WTC11 (cell line): ENCODE results near the gene AP3D1. TPM values are rescaled to one million over a fixed set of nuclear protein-coding genes. Genes with fewer than 3 reads are reported as not detected.

Experiments used
- ATAC-seq: fragments of 200-7000 bp; cut with Tn5 transposase; 2 replicates; pipeline ENCODE4 v1.10.0; 2021; ENCODE audit warnings: mild to moderate bottlenecking, moderate library complexity
- CTCF ChIA-PET: fragments of 300-600 bp; sonication (Branson Sonifier 250); formaldehyde crosslinking; loops from one replicate; lab custom pipeline; 2021; ENCODE audit warnings: antibody characterized with exemption; lab: Charles Lee
- POLR2A ChIA-PET: fragments of 350-600 bp; sonication (Branson Sonifier 250); formaldehyde crosslinking; loops from one replicate; lab custom pipeline; 2021; ENCODE audit warnings: antibody characterized with exemption; lab: Charles Lee
- DNase-seq: peaks from one replicate; pipeline ENCODE4 v3.0.0; 2021; ENCODE audit warnings: low spot score
- H3K27ac Mint-ChIP-seq: 2 replicates; pipeline ENCODE4 v1.8.0; 2021; ENCODE audit warnings: mixed read lengths
- H3K27me3 Mint-ChIP-seq: 2 replicates; pipeline ENCODE4 v1.8.0; 2021; ENCODE audit warnings: low read depth, mild to moderate bottlenecking, moderate library complexity, mixed read lengths
- H3K36me3 Mint-ChIP-seq: 2 replicates; pipeline ENCODE4 v1.8.0; 2021; ENCODE audit warnings: mixed read lengths
- H3K4me1 Mint-ChIP-seq: 2 replicates; pipeline ENCODE4 v1.8.0; 2022; ENCODE audit warnings: mixed read lengths
- H3K4me3 Mint-ChIP-seq: 2 replicates; pipeline ENCODE4 v1.8.0; 2021; ENCODE audit warnings: mild to moderate bottlenecking, moderate library complexity, mixed read lengths
- H3K9me3 Mint-ChIP-seq: 2 replicates; pipeline ENCODE4 v1.8.0; 2021; ENCODE audit warnings: mixed read lengths
- CDX4 ChIP-seq: fragments of 250-450 bp; sonication (Bioruptor Pico); IDR thresholded peaks from 2 replicates; pipeline ENCODE4 v1.9.0; 2021; ENCODE audit warnings: moderate library complexity, mild to moderate bottlenecking, inconsistent platforms, borderline replicate concordance
- E2F4 ChIP-seq: sonication (generic); formaldehyde crosslinking; IDR thresholded peaks from 2 replicates; pipeline ENCODE4 v1.8.1; 2022; ENCODE audit warnings: low read depth, mild to moderate bottlenecking, moderate library complexity, missing genetic modification reagents, borderline replicate concordance
- GABPB1 ChIP-seq: sonication (generic); formaldehyde crosslinking; IDR thresholded peaks from 2 replicates; pipeline ENCODE4 v1.8.1; 2023; ENCODE audit warnings: mild to moderate bottlenecking, missing genetic modification reagents
- MAX ChIP-seq: sonication (generic); formaldehyde crosslinking; IDR thresholded peaks from 2 replicates; pipeline ENCODE4 v1.8.0; 2022; ENCODE audit warnings: mild to moderate bottlenecking, missing genetic modification reagents
- MYBL2 ChIP-seq: sonication (generic); formaldehyde crosslinking; IDR thresholded peaks from 2 replicates; pipeline ENCODE4 v1.8.1; 2023; ENCODE audit warnings: mild to moderate bottlenecking, moderate library complexity, missing genetic modification reagents
- OVOL2 ChIP-seq: fragments of 250-450 bp; sonication (Bioruptor Pico); IDR thresholded peaks from 2 replicates; pipeline ENCODE4 v1.9.0; 2021; ENCODE audit warnings: mild to moderate bottlenecking, borderline replicate concordance
- PREB ChIP-seq: sonication (generic); formaldehyde crosslinking; IDR thresholded peaks from 2 replicates; pipeline ENCODE4 v1.8.1; 2022; ENCODE audit warnings: mild to moderate bottlenecking, missing genetic modification reagents, moderate library complexity, borderline replicate concordance
- SOX15 ChIP-seq: fragments of 250-450 bp; sonication (Bioruptor Pico); IDR thresholded peaks from 2 replicates; pipeline ENCODE4 v1.9.0; 2021; ENCODE audit warnings: mild to moderate bottlenecking
- TP53 ChIP-seq: sonication (generic); formaldehyde crosslinking; IDR thresholded peaks from 2 replicates; pipeline ENCODE4 v1.8.1; 2023; ENCODE audit warnings: mild to moderate bottlenecking, missing genetic modification reagents
- USF1 ChIP-seq: sonication (generic); formaldehyde crosslinking; IDR thresholded peaks from 2 replicates; pipeline ENCODE4 v1.8.0; 2022; ENCODE audit warnings: mild to moderate bottlenecking, missing genetic modification reagents
- ZBTB21 ChIP-seq: sonication (generic); formaldehyde crosslinking; IDR thresholded peaks from 2 replicates; pipeline ENCODE4 v1.8.1; 2023; ENCODE audit warnings: mild to moderate bottlenecking, missing genetic modification reagents, borderline replicate concordance
- ZNF219 ChIP-seq: sonication (generic); formaldehyde crosslinking; IDR thresholded peaks from 2 replicates; pipeline ENCODE4 v1.8.0; 2023; ENCODE audit warnings: missing genetic modification reagents, mild to moderate bottlenecking, borderline replicate concordance
- ZNF317 ChIP-seq: sonication (generic); formaldehyde crosslinking; IDR thresholded peaks from 2 replicates; pipeline ENCODE4 v1.8.1; 2023; ENCODE audit warnings: low read depth, mild to moderate bottlenecking, moderate library complexity, missing genetic modification reagents, borderline replicate concordance
- ZNF512 ChIP-seq: sonication (generic); formaldehyde crosslinking; IDR thresholded peaks from 2 replicates; pipeline ENCODE4 v1.8.1; 2022; ENCODE audit warnings: missing genetic modification reagents, borderline replicate concordance
- total RNA-seq: library from RNA; stranded (reverse); gene quantifications from 3 replicates; pipeline ENCODE4 v1.2.3, GENCODE V29; 2021
- TF ChIP-seq, protein P1 (sequence below): sonication (generic); formaldehyde crosslinking; IDR thresholded peaks from 2 replicates; pipeline ENCODE4 v1.8.1; 2022; ENCODE audit warnings: mild to moderate bottlenecking, moderate library complexity, missing genetic modification reagents
- TF ChIP-seq, protein P2 (sequence below): sonication (generic); formaldehyde crosslinking; IDR thresholded peaks from 2 replicates; pipeline ENCODE4 v1.8.1; 2023; ENCODE audit warnings: mild to moderate bottlenecking, missing genetic modification reagents
- TF ChIP-seq, protein P3 (sequence below): sonication (generic); formaldehyde crosslinking; IDR thresholded peaks from 2 replicates; pipeline ENCODE4 v1.8.0; 2023; ENCODE audit warnings: mild to moderate bottlenecking, missing genetic modification reagents
- TF ChIP-seq, protein P4 (sequence below): sonication (generic); formaldehyde crosslinking; conservative IDR thresholded peaks from 2 replicates; pipeline ENCODE4 v1.8.1; 2022; ENCODE audit warnings: mild to moderate bottlenecking, missing genetic modification reagents

AP3D1 gene
- total RNA-seq, 1 experiment from 2014 or later = 190 TPM

DNA sequence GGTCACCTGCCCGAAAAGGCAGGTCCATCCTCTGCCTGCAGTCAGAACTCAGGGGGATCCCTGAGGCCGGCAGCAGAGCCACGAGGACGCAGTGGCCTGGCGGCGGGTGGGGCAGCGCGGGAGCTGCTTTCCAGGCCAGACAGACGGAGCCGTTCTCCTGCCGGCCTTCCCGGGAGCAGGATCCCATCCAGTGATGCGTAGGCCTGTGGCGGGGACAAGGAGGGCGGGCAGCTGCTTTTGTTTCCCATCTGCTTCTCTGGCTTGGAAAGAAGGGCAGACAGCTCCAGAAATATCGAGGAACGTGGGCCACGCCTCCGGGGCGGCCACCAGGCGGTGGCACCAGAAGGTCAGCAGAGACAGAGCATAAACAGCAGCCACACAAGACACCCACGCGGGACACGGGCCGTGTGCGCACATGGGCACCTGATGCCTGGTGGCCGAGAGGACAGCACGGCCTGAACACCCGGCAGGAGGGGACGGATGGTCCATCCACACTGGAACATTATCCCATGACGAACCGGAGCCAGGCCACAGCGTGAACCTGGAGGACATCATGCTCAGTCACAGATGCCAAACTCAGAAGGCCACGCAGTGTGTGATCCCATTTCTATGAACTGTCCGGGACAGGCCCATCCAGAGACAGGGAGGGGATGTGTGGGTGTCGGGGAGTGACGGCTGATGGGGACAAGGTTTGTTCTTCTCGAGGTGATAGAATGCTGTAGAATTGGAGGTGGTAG, 86.4 kb downstream of the AP3D1 start (continued):
- TF ChIP-seq, protein P1, sequence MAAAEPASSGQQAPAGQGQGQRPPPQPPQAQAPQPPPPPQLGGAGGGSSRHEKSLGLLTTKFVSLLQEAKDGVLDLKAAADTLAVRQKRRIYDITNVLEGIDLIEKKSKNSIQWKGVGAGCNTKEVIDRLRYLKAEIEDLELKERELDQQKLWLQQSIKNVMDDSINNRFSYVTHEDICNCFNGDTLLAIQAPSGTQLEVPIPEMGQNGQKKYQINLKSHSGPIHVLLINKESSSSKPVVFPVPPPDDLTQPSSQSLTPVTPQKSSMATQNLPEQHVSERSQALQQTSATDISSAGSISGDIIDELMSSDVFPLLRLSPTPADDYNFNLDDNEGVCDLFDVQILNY (CRISPR knock-in tag) = no peak
- TF ChIP-seq, protein P2, sequence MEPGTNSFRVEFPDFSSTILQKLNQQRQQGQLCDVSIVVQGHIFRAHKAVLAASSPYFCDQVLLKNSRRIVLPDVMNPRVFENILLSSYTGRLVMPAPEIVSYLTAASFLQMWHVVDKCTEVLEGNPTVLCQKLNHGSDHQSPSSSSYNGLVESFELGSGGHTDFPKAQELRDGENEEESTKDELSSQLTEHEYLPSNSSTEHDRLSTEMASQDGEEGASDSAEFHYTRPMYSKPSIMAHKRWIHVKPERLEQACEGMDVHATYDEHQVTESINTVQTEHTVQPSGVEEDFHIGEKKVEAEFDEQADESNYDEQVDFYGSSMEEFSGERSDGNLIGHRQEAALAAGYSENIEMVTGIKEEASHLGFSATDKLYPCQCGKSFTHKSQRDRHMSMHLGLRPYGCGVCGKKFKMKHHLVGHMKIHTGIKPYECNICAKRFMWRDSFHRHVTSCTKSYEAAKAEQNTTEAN (CRISPR knock-in tag) = no peak
- no peak for TF ChIP-seq ZNF317 (CRISPR knock-in tag)
- no peak for TF ChIP-seq USF1
- no peak for TF ChIP-seq ZNF512
- TF ChIP-seq MAX (CRISPR knock-in tag) = no peak
- no peak for TF ChIP-seq MYBL2 (CRISPR knock-in tag)
- TF ChIP-seq, protein P3, sequence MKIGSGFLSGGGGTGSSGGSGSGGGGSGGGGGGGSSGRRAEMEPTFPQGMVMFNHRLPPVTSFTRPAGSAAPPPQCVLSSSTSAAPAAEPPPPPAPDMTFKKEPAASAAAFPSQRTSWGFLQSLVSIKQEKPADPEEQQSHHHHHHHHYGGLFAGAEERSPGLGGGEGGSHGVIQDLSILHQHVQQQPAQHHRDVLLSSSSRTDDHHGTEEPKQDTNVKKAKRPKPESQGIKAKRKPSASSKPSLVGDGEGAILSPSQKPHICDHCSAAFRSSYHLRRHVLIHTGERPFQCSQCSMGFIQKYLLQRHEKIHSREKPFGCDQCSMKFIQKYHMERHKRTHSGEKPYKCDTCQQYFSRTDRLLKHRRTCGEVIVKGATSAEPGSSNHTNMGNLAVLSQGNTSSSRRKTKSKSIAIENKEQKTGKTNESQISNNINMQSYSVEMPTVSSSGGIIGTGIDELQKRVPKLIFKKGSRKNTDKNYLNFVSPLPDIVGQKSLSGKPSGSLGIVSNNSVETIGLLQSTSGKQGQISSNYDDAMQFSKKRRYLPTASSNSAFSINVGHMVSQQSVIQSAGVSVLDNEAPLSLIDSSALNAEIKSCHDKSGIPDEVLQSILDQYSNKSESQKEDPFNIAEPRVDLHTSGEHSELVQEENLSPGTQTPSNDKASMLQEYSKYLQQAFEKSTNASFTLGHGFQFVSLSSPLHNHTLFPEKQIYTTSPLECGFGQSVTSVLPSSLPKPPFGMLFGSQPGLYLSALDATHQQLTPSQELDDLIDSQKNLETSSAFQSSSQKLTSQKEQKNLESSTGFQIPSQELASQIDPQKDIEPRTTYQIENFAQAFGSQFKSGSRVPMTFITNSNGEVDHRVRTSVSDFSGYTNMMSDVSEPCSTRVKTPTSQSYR = no peak

DNA sequence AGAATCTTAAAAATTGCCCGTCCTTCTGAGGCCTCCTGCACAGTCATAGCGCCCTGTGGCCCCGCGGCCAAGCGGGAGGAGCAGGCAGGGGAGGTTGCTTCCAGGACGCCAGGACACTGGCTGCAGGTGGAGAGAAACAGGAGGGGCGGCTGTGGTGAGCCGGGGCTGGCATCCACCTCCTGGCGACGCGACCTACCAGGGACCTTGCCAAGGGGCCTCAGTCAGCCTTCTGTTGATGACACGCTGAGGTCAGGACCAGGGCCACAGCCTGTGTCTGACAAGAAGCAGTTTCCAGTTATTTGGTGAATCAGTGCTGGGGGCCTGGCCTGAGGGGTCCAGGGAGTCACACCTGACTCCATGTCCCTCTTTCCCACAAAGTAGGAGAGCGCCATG, 87.0 kb downstream of the AP3D1 start:
- no peaks in the 10 kb centered on the region for H3K9me3 Mint-ChIP-seq
- ATAC-seq (no peak), DNase-seq (no peak)
- no peak overlapping the region for H3K4me3 Mint-ChIP-seq
- no peaks in the 10 kb centered on the region; the same call in 1 of the 2 replicates for H3K27me3 Mint-ChIP-seq
- no peaks in the 10 kb centered on the region for H3K36me3 Mint-ChIP-seq
- peaks cover 20% of the 10 kb centered on the region for H3K4me1 Mint-ChIP-seq
- CTCF ChIA-PET = interaction anchor here (1.1 kb wide), 1 partner anchor 13 kb away, joined by 3 read pairs; no protein-coding TSS in a partner anchor
- POLR2A ChIA-PET = no interaction called here
- no peak for TF ChIP-seq ZNF219 (CRISPR knock-in tag)
- no peak for TF ChIP-seq PREB (CRISPR knock-in tag)
- no peak for TF ChIP-seq E2F4 (CRISPR knock-in tag)
- TF ChIP-seq, protein P4, sequence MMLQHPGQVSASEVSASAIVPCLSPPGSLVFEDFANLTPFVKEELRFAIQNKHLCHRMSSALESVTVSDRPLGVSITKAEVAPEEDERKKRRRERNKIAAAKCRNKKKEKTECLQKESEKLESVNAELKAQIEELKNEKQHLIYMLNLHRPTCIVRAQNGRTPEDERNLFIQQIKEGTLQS (CRISPR knock-in tag) = no peak
- no peak for TF ChIP-seq ZBTB21
- TF ChIP-seq CDX4 = no peak
- TF ChIP-seq GABPB1 (CRISPR knock-in tag) = no peak
- TF ChIP-seq TP53 (CRISPR knock-in tag) = no peak
- TF ChIP-seq, protein P3 = no peak
- TF ChIP-seq SOX15 (CRISPR knock-in tag) = no peak
- no peak for TF ChIP-seq OVOL2
- H3K27ac Mint-ChIP-seq = no peak overlapping the region
